Kidney (tissue), 14 donors: Measurements from ENCODE around the gene CYTL1. TPM values are rescaled to one million over a fixed set of nuclear protein-coding genes. Genes with fewer than 3 reads are reported as not detected.

Source experiments
- DNase-seq, 5 donors: peaks; one replicate each; pipeline ENCODE4 v3.0.0-alpha.2; 2013 to 2020
- FAIRE-seq: peaks from 2 replicates; lab custom pipeline; 2012; peaks lifted over from hg19 to GRCh38; lab: Jason Lieb, UNC
- H3K27ac ChIP-seq, 2 donors: one replicate each; pipeline ENCODE4 v1.7.0; 2013; ENCODE audit warnings: low read depth in 2 of 2, low read length in 2 of 2, inconsistent platforms in 1 of 2
- H3K27me3 ChIP-seq: one replicate; pipeline ENCODE4 v1.7.1; 2013; ENCODE audit warnings: low read length, inconsistent platforms; ENCODE audit not compliant: control insufficient read depth, insufficient read depth
- H3K36me3 ChIP-seq, 3 donors: one replicate each; pipeline versions ENCODE4 v1.7.0 to v1.7.1; 2013; ENCODE audit warnings: low read length in 3 of 3, control low read depth in 1 of 3, inconsistent platforms in 1 of 3; ENCODE audit not compliant: insufficient read depth in 3 of 3, control insufficient read depth in 2 of 3
- H3K4me1 ChIP-seq, 3 donors: one replicate each; pipeline versions ENCODE4 v1.7.0 to v1.7.1; 2013; ENCODE audit warnings: low read length in 3 of 3, inconsistent platforms in 1 of 3, low read depth in 1 of 3; ENCODE audit not compliant: control insufficient read depth in 2 of 3, insufficient read depth in 2 of 3
- H3K4me3 ChIP-seq, 3 donors: one replicate each; pipeline versions ENCODE4 v1.7.0 to v1.8.1; 2013; ENCODE audit warnings: low read length in 3 of 3, control low read depth in 1 of 3, inconsistent platforms in 1 of 3
- H3K9ac ChIP-seq, 3 donors: one replicate each; pipeline versions ENCODE4 v1.7.0 to v1.7.1; 2013; ENCODE audit warnings: low read length in 3 of 3, control low read depth in 1 of 3, inconsistent platforms in 1 of 3
- H3K9me3 ChIP-seq, 3 donors: one replicate each; pipeline versions ENCODE4 v1.7.0 to v1.7.1; 2013; ENCODE audit warnings: low read length in 3 of 3, control low read depth in 1 of 3, inconsistent platforms in 1 of 3; ENCODE audit not compliant: control insufficient read depth in 2 of 3, insufficient read depth in 1 of 3
- CTCF ChIP-seq: IDR thresholded peaks from 3 replicates; pipeline ENCODE4 v1.5.1; 2012; ENCODE audit warnings: mild to moderate bottlenecking, moderate library complexity, borderline replicate concordance; ENCODE audit not compliant: insufficient read depth; ENCODE audit errors: extremely low read depth
- intact Hi-C: fragments of 100-400 bp; cut with DNase I; formaldehyde crosslinking; loops from one replicate; pipeline ENCODE4 v1.11.1; 2022
- polyA plus RNA-seq: library from polyadenylated mRNA; stranded (reverse); fragments of 350-450 nt; fragmentation: Illumina TruSeq; extraction: RNeasy Lipid Tissue Mini Kit (QIAGEN cat#74804); gene quantifications from one replicate; pipeline ENCODE4 v1.2.3, GENCODE V29; 2014; ENCODE audit warnings: low read depth, low replicate concordance; ENCODE audit not compliant: insufficient read depth
- total RNA-seq: library from RNA; stranded (reverse); fragmentation: NEBNext Ultra II Directional; extraction: Animal tissue kit (Norgen Biotek cat#: 25700); gene quantifications from one replicate; pipeline ENCODE4 v1.2.1, GENCODE V29; 2021
- donor health status: control.
- donor health status: control.
- donor health status: control.
- donor health status: control.
- donor health status: control.
- donor health status: DM: yes; HTN: yes; CAD: no.
- donor health status: Normal renal cell carcinoma (clear cell type).

The CYTL1 gene
- total and polyA plus RNA-seq, 2 donors from 2014 or later: 1.7 TPM; not detected in 1

GRCh38 chr4:5030927-5031326 lies 11.7 kb upstream of the CYTL1 start:
- no peak for FAIRE-seq
- DNase-seq: no peak
- peaks cover 0 to 2% (median 2%) of the 10 kb centered on the region in 3 donors for H3K4me1 ChIP-seq
- intact Hi-C loops: no loop called here
- H3K9ac ChIP-seq: no peak overlapping the region
- no peaks in the 10 kb centered on the region for H3K27me3 ChIP-seq
- no peaks in the 10 kb centered on the region for H3K9me3 ChIP-seq
- H3K4me3 ChIP-seq: no peak overlapping the region
- no peak for TF ChIP-seq CTCF
- H3K27ac ChIP-seq: no peak overlapping the region
- H3K36me3 ChIP-seq: no peaks in the 10 kb centered on the region

- H3K4me3 ChIP-seq: no peak overlapping the region
- H3K27ac ChIP-seq: no peak overlapping the region
- H3K9me3 ChIP-seq: no peaks in the 10 kb centered on the region
- TF ChIP-seq CTCF: no peak
- peaks cover 0 to 2% (median 2%) of the 10 kb centered on the region in 3 donors for H3K4me1 ChIP-seq
- DNase-seq: no peak
- no peak overlapping the region for H3K9ac ChIP-seq
- no peaks in the 10 kb centered on the region for H3K36me3 ChIP-seq
- intact Hi-C loops: no loop called here
- no peak for FAIRE-seq
- H3K27me3 ChIP-seq: no peaks in the 10 kb centered on the region
These were observed 11.0 kb upstream of the CYTL1 start for GRCh38 chr4:5030221-5030620.

- Histone ChIP-seq H3K9ac (no peak overlapping the region), H3K27ac (no peak overlapping the region), H3K27me3 (no peaks in the 10 kb centered on the region), H3K4me1 (peaks cover 0 to 2% (median 2%) of the 10 kb centered on the region in 3 donors), H3K4me3 (no peak overlapping the region), H3K9me3 (no peaks in the 10 kb centered on the region), H3K36me3 (no peaks in the 10 kb centered on the region)
- no peak for TF ChIP-seq CTCF
- no peak for FAIRE-seq
- intact Hi-C loops: no loop called here
- DNase-seq: no peak
These were observed 10.2 kb upstream of the CYTL1 start for GRCh38 chr4:5029447-5029846.

GRCh38 chr4:5028480-5028879 lies 9.2 kb upstream of the CYTL1 start:
- no peak overlapping the region for H3K9ac ChIP-seq
- H3K36me3 ChIP-seq: no peaks in the 10 kb centered on the region
- TF ChIP-seq CTCF: no peak
- no peaks in the 10 kb centered on the region for H3K27me3 ChIP-seq
- DNase-seq (no peak), FAIRE-seq (no peak)
- no peak overlapping the region for H3K27ac ChIP-seq
- H3K4me3 ChIP-seq: no peak overlapping the region
- peaks cover 0 to 2% (median 0%) of the 10 kb centered on the region in 3 donors for H3K4me1 ChIP-seq
- H3K9me3 ChIP-seq: no peaks in the 10 kb centered on the region
- intact Hi-C loops: no loop called here
